ENCODE results near the gene TMEM214. TPM values are rescaled to one million over a fixed set of nuclear protein-coding genes. Genes with fewer than 3 reads are reported as not detected.

The TMEM214 gene
- total and polyA plus RNA-seq, 2 donors = 8.8 to 30.3 TPM

GRCh38 chr2:27025861-27026851, 6.6 kb upstream of the TMEM214 start:
- no peak for DNase-seq (ENCODE audit: low read depth in 6 of 9, low spot score in 9 of 9)
- no peaks in the 10 kb centered on the region for H3K9me3 ChIP-seq (ENCODE audit: control insufficient read depth in 2 of 2, insufficient read depth in 1 of 2, low read length in 1 of 2)
- no peaks in the 10 kb centered on the region for H3K36me3 ChIP-seq (ENCODE audit: control insufficient read depth in 2 of 2, insufficient read depth in 2 of 2, low read length in 1 of 2)
- no peaks in the 10 kb centered on the region for H3K4me1 ChIP-seq (ENCODE audit: control insufficient read depth in 2 of 2, insufficient read depth in 2 of 2, low read length in 2 of 2)
- 97% methylated on average over 24 of the region's 24 CpGs for WGBS
- no peak overlapping the region for H3K4me3 ChIP-seq (ENCODE audit: low read length in 2 of 2)
- no peaks in the 10 kb centered on the region for H3K27me3 ChIP-seq (ENCODE audit: control insufficient read depth in 2 of 2, insufficient read depth in 1 of 2, low read length in 1 of 2)
- H3K27ac ChIP-seq (ENCODE audit: low read depth in 1 of 2, low read length in 1 of 2) = no peak overlapping the region

- no peaks in the 10 kb centered on the region for H3K9me3 ChIP-seq (ENCODE audit: control insufficient read depth in 2 of 2, insufficient read depth in 1 of 2, low read length in 1 of 2)
- no peak for DNase-seq (ENCODE audit: low read depth in 6 of 9, low spot score in 9 of 9)
- WGBS = 96% methylated on average over 10 of the region's 10 CpGs
- H3K36me3 ChIP-seq (ENCODE audit: control insufficient read depth in 2 of 2, insufficient read depth in 2 of 2, low read length in 1 of 2) = no peaks in the 10 kb centered on the region
- no peak overlapping the region for H3K27ac ChIP-seq (ENCODE audit: low read depth in 1 of 2, low read length in 1 of 2)
- H3K4me1 ChIP-seq (ENCODE audit: control insufficient read depth in 2 of 2, insufficient read depth in 2 of 2, low read length in 2 of 2) = peaks cover 0 to 7% of the 10 kb centered on the region in 2 donors
- H3K27me3 ChIP-seq (ENCODE audit: control insufficient read depth in 2 of 2, insufficient read depth in 1 of 2, low read length in 1 of 2) = no peaks in the 10 kb centered on the region
- H3K4me3 ChIP-seq (ENCODE audit: low read length in 2 of 2) = no peak overlapping the region
These were observed 5.5 kb upstream of the TMEM214 start for GRCh38 chr2:27027211-27027651.

- Histone ChIP-seq H3K4me3 (ENCODE audit: low read length in 2 of 2) (no peak overlapping the region), H3K9me3 (ENCODE audit: control insufficient read depth in 2 of 2, insufficient read depth in 1 of 2, low read length in 1 of 2) (no peaks in the 10 kb centered on the region), H3K27ac (ENCODE audit: low read depth in 1 of 2, low read length in 1 of 2) (no peak overlapping the region), H3K4me1 (ENCODE audit: control insufficient read depth in 2 of 2, insufficient read depth in 2 of 2, low read length in 2 of 2) (peaks cover 9 to 16% of the 10 kb centered on the region in 2 donors), H3K36me3 (ENCODE audit: control insufficient read depth in 2 of 2, insufficient read depth in 2 of 2, low read length in 1 of 2) (no peaks in the 10 kb centered on the region), H3K27me3 (ENCODE audit: control insufficient read depth in 2 of 2, insufficient read depth in 1 of 2, low read length in 1 of 2) (no peaks in the 10 kb centered on the region)
- no peak for DNase-seq (ENCODE audit: low read depth in 6 of 9, low spot score in 9 of 9)
- 98% methylated on average over 2 of the region's 2 CpGs for WGBS
These were observed 3.7 kb upstream of the TMEM214 start for GRCh38 chr2:27029051-27029450.

- H3K4me3 ChIP-seq (ENCODE audit: low read length in 2 of 2) = peak overlapping the region; percentile 78 to 91
These were observed 588 bp downstream of the TMEM214 start for GRCh38 chr2:27033253-27033852.

GRCh38 chr2:27038012-27038411, 5.2 kb downstream of the TMEM214 start:
- Histone ChIP-seq H3K4me1 (ENCODE audit: control insufficient read depth in 2 of 2, insufficient read depth in 2 of 2, low read length in 2 of 2) (peaks cover 10 to 22% of the 10 kb centered on the region in 2 donors), H3K4me3 (ENCODE audit: low read length in 2 of 2) (no peak overlapping the region), H3K27ac (ENCODE audit: low read depth in 1 of 2, low read length in 1 of 2) (no peak overlapping the region), H3K9me3 (ENCODE audit: control insufficient read depth in 2 of 2, insufficient read depth in 1 of 2, low read length in 1 of 2) (no peaks in the 10 kb centered on the region), H3K36me3 (ENCODE audit: control insufficient read depth in 2 of 2, insufficient read depth in 2 of 2, low read length in 1 of 2) (peaks cover 68 to 76% of the 10 kb centered on the region in 2 donors), H3K27me3 (ENCODE audit: control insufficient read depth in 2 of 2, insufficient read depth in 1 of 2, low read length in 1 of 2) (no peaks in the 10 kb centered on the region)
- no peak for DNase-seq (ENCODE audit: low read depth in 6 of 9, low spot score in 9 of 9)
- WGBS = 98% methylated on average over 6 of the region's 6 CpGs

More at GRCh38 chr2:27033253-27033852, 588 bp downstream of the TMEM214 start:
- Histone ChIP-seq H3K27me3 (ENCODE audit: control insufficient read depth in 2 of 2, insufficient read depth in 1 of 2, low read length in 1 of 2) (no peaks in the 10 kb centered on the region), H3K4me1 (ENCODE audit: control insufficient read depth in 2 of 2, insufficient read depth in 2 of 2, low read length in 2 of 2) (peaks cover 10 to 19% of the 10 kb centered on the region in 2 donors), H3K36me3 (ENCODE audit: control insufficient read depth in 2 of 2, insufficient read depth in 2 of 2, low read length in 1 of 2) (peaks cover 35 to 36% of the 10 kb centered on the region in 2 donors), H3K27ac (ENCODE audit: low read depth in 1 of 2, low read length in 1 of 2) (peak overlapping the region in 1 of 2 donors; percentile 64), H3K9me3 (ENCODE audit: control insufficient read depth in 2 of 2, insufficient read depth in 1 of 2, low read length in 1 of 2) (no peaks in the 10 kb centered on the region)
- no peak for DNase-seq (ENCODE audit: low read depth in 6 of 9, low spot score in 9 of 9)
- WGBS = 22% methylated on average over 11 of the region's 11 CpGs

GRCh38 chr2:27038631-27039339, 6.0 kb downstream of the TMEM214 start:
- Histone ChIP-seq H3K4me3 (ENCODE audit: low read length in 2 of 2) (no peak overlapping the region), H3K27ac (ENCODE audit: low read depth in 1 of 2, low read length in 1 of 2) (no peak overlapping the region), H3K27me3 (ENCODE audit: control insufficient read depth in 2 of 2, insufficient read depth in 1 of 2, low read length in 1 of 2) (no peaks in the 10 kb centered on the region), H3K36me3 (ENCODE audit: control insufficient read depth in 2 of 2, insufficient read depth in 2 of 2, low read length in 1 of 2) (peaks cover 68 to 76% of the 10 kb centered on the region in 2 donors), H3K4me1 (ENCODE audit: control insufficient read depth in 2 of 2, insufficient read depth in 2 of 2, low read length in 2 of 2) (peaks cover 4 to 16% of the 10 kb centered on the region in 2 donors), H3K9me3 (ENCODE audit: control insufficient read depth in 2 of 2, insufficient read depth in 1 of 2, low read length in 1 of 2) (no peaks in the 10 kb centered on the region)
- WGBS = 93% methylated on average over 17 of the region's 17 CpGs
- no peak for DNase-seq (ENCODE audit: low read depth in 6 of 9, low spot score in 9 of 9)

- H3K9me3 ChIP-seq (ENCODE audit: control insufficient read depth in 2 of 2, insufficient read depth in 1 of 2, low read length in 1 of 2) = no peaks in the 10 kb centered on the region
- H3K36me3 ChIP-seq (ENCODE audit: control insufficient read depth in 2 of 2, insufficient read depth in 2 of 2, low read length in 1 of 2) = peaks cover 68 to 76% of the 10 kb centered on the region in 2 donors
- H3K4me1 ChIP-seq (ENCODE audit: control insufficient read depth in 2 of 2, insufficient read depth in 2 of 2, low read length in 2 of 2) = peaks cover 0 to 10% of the 10 kb centered on the region in 2 donors
- no peak for DNase-seq (ENCODE audit: low read depth in 6 of 9, low spot score in 9 of 9)
- H3K4me3 ChIP-seq (ENCODE audit: low read length in 2 of 2) = no peak overlapping the region
- 98% methylated on average over 6 of the region's 6 CpGs for WGBS
- no peak overlapping the region for H3K27ac ChIP-seq (ENCODE audit: low read depth in 1 of 2, low read length in 1 of 2)
- no peaks in the 10 kb centered on the region for H3K27me3 ChIP-seq (ENCODE audit: control insufficient read depth in 2 of 2, insufficient read depth in 1 of 2, low read length in 1 of 2)
These were observed 6.7 kb downstream of the TMEM214 start for GRCh38 chr2:27039426-27039825.

GRCh38 chr2:27039871-27040270, 7.1 kb downstream of the TMEM214 start:
- Histone ChIP-seq H3K4me1 (ENCODE audit: control insufficient read depth in 2 of 2, insufficient read depth in 2 of 2, low read length in 2 of 2) (peaks cover 0 to 10% of the 10 kb centered on the region in 2 donors), H3K27ac (ENCODE audit: low read depth in 1 of 2, low read length in 1 of 2) (no peak overlapping the region), H3K9me3 (ENCODE audit: control insufficient read depth in 2 of 2, insufficient read depth in 1 of 2, low read length in 1 of 2) (no peaks in the 10 kb centered on the region), H3K36me3 (ENCODE audit: control insufficient read depth in 2 of 2, insufficient read depth in 2 of 2, low read length in 1 of 2) (peaks cover 67 to 75% of the 10 kb centered on the region in 2 donors), H3K27me3 (ENCODE audit: control insufficient read depth in 2 of 2, insufficient read depth in 1 of 2, low read length in 1 of 2) (no peaks in the 10 kb centered on the region), H3K4me3 (ENCODE audit: low read length in 2 of 2) (no peak overlapping the region)
- no peak for DNase-seq (ENCODE audit: low read depth in 6 of 9, low spot score in 9 of 9)
- 95% methylated on average over 7 of the region's 7 CpGs for WGBS
